Activated naive CD8-positive, alpha-beta T cell treated with anti-CD3 and anti-CD28 coated beads for 36 hours (primary cell): ENCODE data around the gene RESF1. TPM values are rescaled to one million over a fixed set of nuclear protein-coding genes. Genes with fewer than 3 reads are reported as not detected.
A peak's percentile ranks its signal among the peaks of the same experiment; 100 is the strongest.

Source experiments
- DNase-seq: peaks from one replicate; pipeline ENCODE4 v3.0.0; 2021
- H3K27ac Mint-ChIP-seq: one replicate; pipeline ENCODE4 v1.8.0; 2022; ENCODE audit warnings: mild to moderate bottlenecking, moderate library complexity, mixed read lengths
- H3K27me3 Mint-ChIP-seq: one replicate; pipeline ENCODE4 v1.8.0; 2022; ENCODE audit warnings: mild to moderate bottlenecking, mixed read lengths
- H3K36me3 Mint-ChIP-seq: one replicate; pipeline ENCODE4 v1.8.0; 2021; ENCODE audit warnings: mild to moderate bottlenecking, mixed read lengths
- H3K4me1 Mint-ChIP-seq: one replicate; pipeline ENCODE4 v1.8.0; 2021; ENCODE audit warnings: mixed read lengths
- H3K4me3 Mint-ChIP-seq: one replicate; pipeline ENCODE4 v1.8.0; 2022; ENCODE audit warnings: mild to moderate bottlenecking, moderate library complexity, mixed read lengths
- H3K9me3 Mint-ChIP-seq: one replicate; pipeline ENCODE4 v1.8.0; 2022; ENCODE audit warnings: mixed read lengths
- total RNA-seq, 2 experiments: library from RNA; stranded (reverse); gene quantifications; one replicate each; pipeline ENCODE4 v1.2.3, GENCODE V29; 2021

Gene RESF1
- total RNA-seq, 2 experiments from 2014 or later = 76.5 to 79.1 TPM

- DNase-seq = no peak
- Mint-ChIP-seq H3K4me3 (no peak overlapping the region), H3K36me3 (peaks cover 94% of the 10 kb centered on the region), H3K4me1 (peaks cover 19% of the 10 kb centered on the region), H3K9me3 (peaks cover 39% of the 10 kb centered on the region), H3K27ac (no peak overlapping the region), H3K27me3 (no peaks in the 10 kb centered on the region)
Measured at GRCh38 chr12:31973818-31974217, 14.6 kb downstream of the RESF1 start.

- Mint-ChIP-seq H3K9me3 (peaks cover 39% of the 10 kb centered on the region), H3K27me3 (no peaks in the 10 kb centered on the region), H3K36me3 (peaks cover 95% of the 10 kb centered on the region), H3K27ac (peak overlapping the region; percentile 34), H3K4me1 (peaks cover 14% of the 10 kb centered on the region), H3K4me3 (no peak overlapping the region)
- DNase-seq = no peak
Measured at GRCh38 chr12:31974673-31975072, 15.5 kb downstream of the RESF1 start.

GRCh38 chr12:31984806-31985591 is 25.8 kb downstream of the RESF1 start:
- peak overlapping the region; percentile 7 for H3K4me3 Mint-ChIP-seq
- peaks cover 56% of the 10 kb centered on the region for H3K4me1 Mint-ChIP-seq
- DNase-seq = no peak
- peaks cover 68% of the 10 kb centered on the region for H3K9me3 Mint-ChIP-seq
- no peaks in the 10 kb centered on the region for H3K27me3 Mint-ChIP-seq
- H3K36me3 Mint-ChIP-seq = peaks cover 98% of the 10 kb centered on the region
- peak overlapping the region; percentile 89 for H3K27ac Mint-ChIP-seq

GRCh38 chr12:31985832-31986231 is 26.6 kb downstream of the RESF1 start:
- Mint-ChIP-seq H3K4me1 (peaks cover 64% of the 10 kb centered on the region), H3K27ac (peak overlapping the region; percentile 89), H3K9me3 (peaks cover 73% of the 10 kb centered on the region), H3K4me3 (no peak overlapping the region), H3K27me3 (no peaks in the 10 kb centered on the region), H3K36me3 (peaks cover 98% of the 10 kb centered on the region)
- DNase-seq = no peak

GRCh38 chr12:31989571-31990362 is 30.6 kb downstream of the RESF1 start:
- Mint-ChIP-seq H3K36me3 (peaks cover 91% of the 10 kb centered on the region), H3K4me3 (peak overlapping the region; percentile 44), H3K27me3 (no peaks in the 10 kb centered on the region), H3K9me3 (peaks cover 50% of the 10 kb centered on the region), H3K4me1 (peaks cover 60% of the 10 kb centered on the region), H3K27ac (peak overlapping the region; percentile 93)
- DNase-seq = no peak

GRCh38 chr12:31991146-31991545 is 31.9 kb downstream of the RESF1 start:
- H3K36me3 Mint-ChIP-seq = peaks cover 85% of the 10 kb centered on the region
- H3K27ac Mint-ChIP-seq = peak overlapping the region; percentile 93
- H3K9me3 Mint-ChIP-seq = peaks cover 38% of the 10 kb centered on the region
- no peak for DNase-seq
- H3K4me3 Mint-ChIP-seq = peak overlapping the region; percentile 3
- H3K27me3 Mint-ChIP-seq = no peaks in the 10 kb centered on the region
- peaks cover 46% of the 10 kb centered on the region for H3K4me1 Mint-ChIP-seq

- H3K4me3 Mint-ChIP-seq = peak overlapping the region; percentile 48
- peaks cover 79% of the 10 kb centered on the region for H3K36me3 Mint-ChIP-seq
- peak overlapping the region; percentile 93 for H3K27ac Mint-ChIP-seq
- no peak for DNase-seq
- peaks cover 39% of the 10 kb centered on the region for H3K4me1 Mint-ChIP-seq
- no peaks in the 10 kb centered on the region for H3K27me3 Mint-ChIP-seq
- H3K9me3 Mint-ChIP-seq = peaks cover 32% of the 10 kb centered on the region
Measured at GRCh38 chr12:31991815-31992214, 32.6 kb downstream of the RESF1 start.

- DNase-seq = no peak
- H3K4me3 Mint-ChIP-seq = no peak overlapping the region
- H3K9me3 Mint-ChIP-seq = peaks cover 6% of the 10 kb centered on the region
- H3K36me3 Mint-ChIP-seq = peaks cover 50% of the 10 kb centered on the region
- peaks cover 4% of the 10 kb centered on the region for H3K4me1 Mint-ChIP-seq
- no peaks in the 10 kb centered on the region for H3K27me3 Mint-ChIP-seq
- H3K27ac Mint-ChIP-seq = no peak overlapping the region
Measured at GRCh38 chr12:31999692-32000091, 40.5 kb downstream of the RESF1 start.

GRCh38 chr12:32000373-32001005 is 41.3 kb downstream of the RESF1 start:
- no peak overlapping the region for H3K4me3 Mint-ChIP-seq
- DNase-seq = no peak
- H3K27ac Mint-ChIP-seq = peak overlapping the region; percentile 74
- H3K4me1 Mint-ChIP-seq = peaks cover 4% of the 10 kb centered on the region
- H3K27me3 Mint-ChIP-seq = no peaks in the 10 kb centered on the region
- H3K9me3 Mint-ChIP-seq = peaks cover 6% of the 10 kb centered on the region
- peaks cover 46% of the 10 kb centered on the region for H3K36me3 Mint-ChIP-seq

- no peaks in the 10 kb centered on the region for H3K27me3 Mint-ChIP-seq
- H3K4me3 Mint-ChIP-seq = no peak overlapping the region
- peaks cover 4% of the 10 kb centered on the region for H3K4me1 Mint-ChIP-seq
- peaks cover 6% of the 10 kb centered on the region for H3K9me3 Mint-ChIP-seq
- no peak for DNase-seq
- H3K27ac Mint-ChIP-seq = no peak overlapping the region
- H3K36me3 Mint-ChIP-seq = peaks cover 35% of the 10 kb centered on the region
Measured at GRCh38 chr12:32002848-32003493, 43.8 kb downstream of the RESF1 start.

GRCh38 chr12:32003654-32004053 is 44.4 kb downstream of the RESF1 start:
- no peak overlapping the region for H3K4me3 Mint-ChIP-seq
- H3K27me3 Mint-ChIP-seq = no peaks in the 10 kb centered on the region
- DNase-seq = no peak
- peaks cover 4% of the 10 kb centered on the region for H3K4me1 Mint-ChIP-seq
- peaks cover 30% of the 10 kb centered on the region for H3K36me3 Mint-ChIP-seq
- peaks cover 6% of the 10 kb centered on the region for H3K9me3 Mint-ChIP-seq
- no peak overlapping the region for H3K27ac Mint-ChIP-seq

- Mint-ChIP-seq H3K27ac (no peak overlapping the region), H3K4me3 (no peak overlapping the region), H3K36me3 (peaks cover 15% of the 10 kb centered on the region), H3K27me3 (no peaks in the 10 kb centered on the region), H3K9me3 (peaks cover 6% of the 10 kb centered on the region), H3K4me1 (peaks cover 4% of the 10 kb centered on the region)
- no peak for DNase-seq
Measured at GRCh38 chr12:32005496-32006125, 46.4 kb downstream of the RESF1 start.
